GM20000 (cell line): ENCODE results near the gene NCAM1.

Source experiments
- DNase-seq: peaks from one replicate; pipeline ENCODE4 v3.0.0; 2012; ENCODE audit warnings: low spot score
- CTCF ChIP-seq: IDR thresholded peaks from 2 replicates; pipeline ENCODE4 v1.5.1; 2012; ENCODE audit warnings: mild to moderate bottlenecking, control low read depth; ENCODE audit errors: extremely low read depth, missing control alignments

NCAM1 gene

GRCh38 chr11:112983887-112984286 lies 22.7 kb downstream of the NCAM1 start:
- no peak for DNase-seq
- no peak for TF ChIP-seq CTCF

GRCh38 chr11:112989198-112989597 lies 28.0 kb downstream of the NCAM1 start:
- TF ChIP-seq CTCF, result no peak
- no peak for DNase-seq

- no peak for DNase-seq
- TF ChIP-seq CTCF, result no peak
These were observed 32.6 kb downstream of the NCAM1 start for GRCh38 chr11:112993808-112994207.

GRCh38 chr11:112995423-112996090 lies 34.3 kb downstream of the NCAM1 start:
- no peak for DNase-seq

GRCh38 chr11:112996994-112997393 lies 35.8 kb downstream of the NCAM1 start:
- no peak for DNase-seq
- no peak for TF ChIP-seq CTCF

More at GRCh38 chr11:112995423-112996090, 34.3 kb downstream of the NCAM1 start:
- TF ChIP-seq CTCF, result no peak

GRCh38 chr11:112997857-112998466 lies 36.7 kb downstream of the NCAM1 start:
- TF ChIP-seq CTCF, result no peak
- DNase-seq, result no peak

- DNase-seq, result no peak
- no peak for TF ChIP-seq CTCF
These were observed 38.3 kb downstream of the NCAM1 start for GRCh38 chr11:112999520-112999919.
